Esophagus muscularis mucosa (tissue), 4 donors: ENCODE results near the gene THADA. TPM values are rescaled to one million over a fixed set of nuclear protein-coding genes. Genes with fewer than 3 reads are reported as not detected.
A peak's percentile ranks its signal among the peaks of the same experiment; 100 is the strongest.

Source experiments
- DNase-seq: peaks from one replicate; pipeline ENCODE4 v3.0.0-alpha.2; 2017; ENCODE audit errors: extremely low spot score
- H3K27ac ChIP-seq, 4 donors: fragments of 200-600 bp; sonication (generic); replicated peaks in 1 of 4; 1 replicate in 3 of 4; 2 replicates in 1 of 4; pipeline ENCODE4 v1.5.1; 2016 to 2019; ENCODE audit warnings: mild to moderate bottlenecking in 1 of 4
- H3K27me3 ChIP-seq, 4 donors: fragments of 200-600 bp; sonication (generic); one replicate each; pipeline versions ENCODE4 v1.5.1 to v1.6.0; 2016 to 2019
- H3K36me3 ChIP-seq, 4 donors: fragments of 200-600 bp; sonication (generic); one replicate each; pipeline ENCODE4 v1.5.1; 2016 to 2019
- H3K4me1 ChIP-seq, 4 donors: fragments of 200-600 bp; sonication (generic); one replicate each; pipeline ENCODE4 v1.5.1; 2016 to 2019
- H3K4me3 ChIP-seq, 4 donors: fragments of 200-600 bp; sonication (generic); 1 replicate in 2 of 4; 2 replicates in 2 of 4; pipeline ENCODE4 v1.5.1; 2016 to 2019; ENCODE audit warnings: mild to moderate bottlenecking in 4 of 4, moderate library complexity in 1 of 4
- H3K9me3 ChIP-seq, 4 donors: fragments of 200-600 bp; sonication (generic); 1 replicate in 3 of 4; 2 replicates in 1 of 4; pipeline ENCODE4 v1.5.1; 2016 to 2019
- EP300 ChIP-seq: sonication (generic); formaldehyde crosslinking; IDR thresholded peaks from one replicate; pipeline ENCODE4 v1.6.1; 2017; ENCODE audit warnings: antibody characterized with exemption
- POLR2A ChIP-seq: fragments of 450-650 bp; IDR thresholded peaks from one replicate; pipeline ENCODE4 v1.6.1; 2017; ENCODE audit warnings: antibody characterized with exemption, moderate library complexity, mild to moderate bottlenecking, low read depth
- POLR2AphosphoS5 ChIP-seq, 2 donors: sonication (generic); formaldehyde crosslinking; IDR thresholded peaks; one replicate each; pipeline ENCODE4 v1.6.1; 2017; ENCODE audit warnings: antibody characterized with exemption in 2 of 2
- WGBS: methylation state at CpG from one replicate; pipeline ENCODE4 v1.1.5; 2018; 5-methylcytosine and 5-hydroxymethylcytosine counted together
- intact Hi-C: fragments of 100-400 bp; cut with DNase I; formaldehyde crosslinking; loops from one replicate; pipeline ENCODE4 v1.15.1; 2023
- total RNA-seq, 4 donors: library from RNA; depleted of rRNA; stranded (reverse); fragments of >200 nt; gene quantifications; one replicate each; pipeline versions ENCODE4 v1.1.0 to v1.2.1, GENCODE V29; 2016
- TF ChIP-seq, protein P1 (sequence below), 3 experiments: fragments of 200-600 bp in 2 of 3; fragments of 450-650 bp in 1 of 3; sonication (generic) in 2 of 3; IDR thresholded peaks; one replicate each; pipeline ENCODE4 v1.5.1; 2017 to 2019; ENCODE audit warnings: antibody characterized with exemption in 3 of 3, mild to moderate bottlenecking in 2 of 3, moderate library complexity in 1 of 3

THADA gene
- total RNA-seq, 4 donors from 2014 or later = 17.2 to 28.7 (median 21.3) TPM

GRCh38 chr2:43508209-43508608, 87.6 kb downstream of the THADA start:
- no peak overlapping the region for H3K27ac ChIP-seq
- DNase-seq = no peak
- 91% methylated on average over 3 of the region's 3 CpGs for WGBS
- intact Hi-C loops = no loop called here
- TF ChIP-seq, protein P1, sequence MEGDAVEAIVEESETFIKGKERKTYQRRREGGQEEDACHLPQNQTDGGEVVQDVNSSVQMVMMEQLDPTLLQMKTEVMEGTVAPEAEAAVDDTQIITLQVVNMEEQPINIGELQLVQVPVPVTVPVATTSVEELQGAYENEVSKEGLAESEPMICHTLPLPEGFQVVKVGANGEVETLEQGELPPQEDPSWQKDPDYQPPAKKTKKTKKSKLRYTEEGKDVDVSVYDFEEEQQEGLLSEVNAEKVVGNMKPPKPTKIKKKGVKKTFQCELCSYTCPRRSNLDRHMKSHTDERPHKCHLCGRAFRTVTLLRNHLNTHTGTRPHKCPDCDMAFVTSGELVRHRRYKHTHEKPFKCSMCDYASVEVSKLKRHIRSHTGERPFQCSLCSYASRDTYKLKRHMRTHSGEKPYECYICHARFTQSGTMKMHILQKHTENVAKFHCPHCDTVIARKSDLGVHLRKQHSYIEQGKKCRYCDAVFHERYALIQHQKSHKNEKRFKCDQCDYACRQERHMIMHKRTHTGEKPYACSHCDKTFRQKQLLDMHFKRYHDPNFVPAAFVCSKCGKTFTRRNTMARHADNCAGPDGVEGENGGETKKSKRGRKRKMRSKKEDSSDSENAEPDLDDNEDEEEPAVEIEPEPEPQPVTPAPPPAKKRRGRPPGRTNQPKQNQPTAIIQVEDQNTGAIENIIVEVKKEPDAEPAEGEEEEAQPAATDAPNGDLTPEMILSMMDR (IDR thresholded peaks at IDR 0.05) = no peak
- no peak for TF ChIP-seq EP300
- no peak for TF ChIP-seq POLR2AphosphoS5 (IDR thresholded peaks at IDR 0.05)
- no peak for TF ChIP-seq POLR2A
- no peak overlapping the region for H3K4me3 ChIP-seq
- H3K4me1 ChIP-seq = peaks cover 5 to 15% (median 14%) of the 10 kb centered on the region in 4 donors
- H3K36me3 ChIP-seq = peaks cover 0 to 40% (median 16%) of the 10 kb centered on the region in 4 donors
- H3K9me3 ChIP-seq = no peaks in the 10 kb centered on the region
- H3K27me3 ChIP-seq = no peaks in the 10 kb centered on the region

- WGBS = 94% methylated on average over 2 of the region's 2 CpGs
- intact Hi-C loops = no loop called here
- Histone ChIP-seq H3K27ac (no peak overlapping the region), H3K4me3 (no peak overlapping the region), H3K36me3 (peaks cover 0 to 35% (median 16%) of the 10 kb centered on the region in 4 donors), H3K4me1 (peaks cover 0 to 4% (median 3%) of the 10 kb centered on the region in 4 donors), H3K27me3 (no peaks in the 10 kb centered on the region), H3K9me3 (no peaks in the 10 kb centered on the region)
- no peak for DNase-seq
- TF ChIP-seq POLR2A = no peak
- no peak for TF ChIP-seq EP300
- TF ChIP-seq, protein P1 (IDR thresholded peaks at IDR 0.05) = no peak
- no peak for TF ChIP-seq POLR2AphosphoS5 (IDR thresholded peaks at IDR 0.05)
Observed at GRCh38 chr2:43507137-43507536, 88.7 kb downstream of the THADA start.

DNA sequence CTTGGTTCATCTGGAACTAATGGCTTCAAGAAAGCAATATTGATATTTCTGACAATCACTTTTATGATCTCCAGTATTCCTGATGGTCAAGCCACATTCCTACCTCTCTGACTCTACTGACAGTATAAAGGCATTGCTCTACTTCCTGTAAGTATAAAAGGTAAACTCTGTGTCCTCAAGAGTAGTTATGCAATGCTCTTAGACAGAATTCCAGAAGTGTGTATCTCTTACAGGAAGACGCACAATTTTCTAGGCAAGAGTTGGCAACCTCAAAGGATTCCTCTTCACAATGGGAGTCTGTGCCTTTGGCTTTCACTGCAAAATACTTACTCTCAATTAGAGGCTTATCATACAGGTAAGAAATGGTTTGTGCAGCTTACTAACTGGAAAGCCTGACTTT, 100.1 kb downstream of the THADA start:
- 67% methylated on average over 1 of the region's 1 CpG for WGBS
- intact Hi-C loops = loop anchor here (10.0 kb wide), 1 partner anchor 361 kb away; no protein-coding TSS in a partner anchor
- Histone ChIP-seq H3K9me3 (no peaks in the 10 kb centered on the region), H3K27ac (peak overlapping the region in 1 of 4 donors; percentile 25), H3K4me1 (peaks cover 0 to 13% (median 7%) of the 10 kb centered on the region in 4 donors), H3K36me3 (peaks cover 0 to 15% (median 3%) of the 10 kb centered on the region in 4 donors), H3K4me3 (no peak overlapping the region), H3K27me3 (no peaks in the 10 kb centered on the region)
- TF ChIP-seq, protein P1 (IDR thresholded peaks at IDR 0.05) = no peak
- TF ChIP-seq EP300 (peak; percentile 82), POLR2AphosphoS5 (IDR thresholded peaks at IDR 0.05) (peak in 1 of 2 donors; percentile 54), POLR2A (no peak)
- no peak for DNase-seq

- Histone ChIP-seq H3K36me3 (peaks cover 0 to 15% (median 3%) of the 10 kb centered on the region in 4 donors), H3K4me3 (no peak overlapping the region), H3K9me3 (no peaks in the 10 kb centered on the region), H3K4me1 (peaks cover 0 to 13% (median 7%) of the 10 kb centered on the region in 4 donors), H3K27me3 (no peaks in the 10 kb centered on the region), H3K27ac (no peak overlapping the region)
- 93% methylated on average over 1 of the region's 1 CpG for WGBS
- TF ChIP-seq EP300 = no peak
- no peak for DNase-seq
- intact Hi-C loops = loop anchor here (10.0 kb wide), 1 partner anchor 359 kb away; no protein-coding TSS in a partner anchor
Observed at GRCh38 chr2:43493954-43494353, 101.9 kb downstream of the THADA start.

- no peaks in the 10 kb centered on the region for H3K9me3 ChIP-seq
- TF ChIP-seq POLR2AphosphoS5 (IDR thresholded peaks at IDR 0.05) (no peak), POLR2A (no peak), EP300 (no peak)
- TF ChIP-seq, protein P1 (IDR thresholded peaks at IDR 0.05) = no peak
- no peaks in the 10 kb centered on the region for H3K27me3 ChIP-seq
- H3K36me3 ChIP-seq = peaks cover 0 to 4% (median 0%) of the 10 kb centered on the region in 4 donors
- intact Hi-C loops = loop anchor here (10.0 kb wide), 1 partner anchor 356 kb away; no protein-coding TSS in a partner anchor
- H3K27ac ChIP-seq = no peak overlapping the region
- 92% methylated on average over 2 of the region's 2 CpGs for WGBS
- peaks cover 0 to 18% (median 6%) of the 10 kb centered on the region in 4 donors for H3K4me1 ChIP-seq
- H3K4me3 ChIP-seq = no peak overlapping the region
- DNase-seq = no peak
Observed at GRCh38 chr2:43491065-43491639, 104.7 kb downstream of the THADA start.
